Astrocyte (in vitro differentiated cells and primary cell): ENCODE results near the gene CD101. TPM values are rescaled to one million over a fixed set of nuclear protein-coding genes. Genes with fewer than 3 reads are reported as not detected.

ENCODE experiments used
- DNase-seq: peaks from one replicate; pipeline ENCODE4 v3.0.0-alpha.2; 2010; ENCODE audit warnings: low read depth
- FAIRE-seq: peaks from 2 replicates; lab custom pipeline; 2011; peaks lifted over from hg19 to GRCh38; lab: Jason Lieb, UNC
- H2AFZ ChIP-seq: 2 replicates; pipeline ENCODE4 v1.6.0; 2012; ENCODE audit warnings: low read depth, low read length, inconsistent platforms
- H3K27ac ChIP-seq: 2 replicates; pipeline ENCODE4 v1.5.1; 2011; ENCODE audit warnings: low read depth, low read length, inconsistent platforms
- H3K27me3 ChIP-seq: 2 replicates; pipeline ENCODE4 v1.6.0; 2011; ENCODE audit warnings: low read length, inconsistent platforms; ENCODE audit not compliant: insufficient read depth
- H3K36me3 ChIP-seq: 2 replicates; pipeline ENCODE4 v1.5.1; 2011; ENCODE audit warnings: low read length, inconsistent platforms; ENCODE audit not compliant: insufficient read depth
- H3K4me1 ChIP-seq: 2 replicates; pipeline ENCODE4 v1.5.1; 2011; ENCODE audit warnings: low read length, inconsistent platforms; ENCODE audit not compliant: insufficient read depth
- H3K4me2 ChIP-seq: 2 replicates; pipeline ENCODE4 v1.6.0; 2012; ENCODE audit warnings: low read length, inconsistent platforms
- H3K4me3 ChIP-seq: 2 replicates; pipeline ENCODE4 v1.5.1; 2011; ENCODE audit warnings: low read depth, mild to moderate bottlenecking, low read length, inconsistent platforms; ENCODE audit not compliant: insufficient read depth
- H3K79me2 ChIP-seq: 2 replicates; pipeline ENCODE4 v1.6.0; 2012; ENCODE audit warnings: mild to moderate bottlenecking, low read length, inconsistent platforms; ENCODE audit not compliant: insufficient read depth
- H3K9ac ChIP-seq: 2 replicates; pipeline ENCODE4 v1.6.0; 2012; ENCODE audit warnings: mild to moderate bottlenecking, low read length, inconsistent platforms
- H3K9me3 ChIP-seq: 2 replicates; pipeline ENCODE4 v1.5.1; 2012; ENCODE audit warnings: low read depth, mild to moderate bottlenecking, low read length, inconsistent platforms; ENCODE audit not compliant: insufficient read depth
- H4K20me1 ChIP-seq: 2 replicates; pipeline ENCODE4 v1.6.0; 2012; ENCODE audit warnings: low read length, inconsistent platforms; ENCODE audit not compliant: insufficient read depth
- H3K27ac Mint-ChIP-seq: one replicate; pipeline ENCODE4 v1.8.0; 2021; ENCODE audit warnings: mild to moderate bottlenecking, mixed read lengths; ENCODE audit not compliant: unreplicated experiment
- H3K27me3 Mint-ChIP-seq: one replicate; pipeline ENCODE4 v1.8.0; 2021; ENCODE audit warnings: low read depth, mixed read lengths; ENCODE audit not compliant: unreplicated experiment
- H3K36me3 Mint-ChIP-seq: one replicate; pipeline ENCODE4 v1.8.0; 2021; ENCODE audit warnings: low read depth, mixed read lengths; ENCODE audit not compliant: unreplicated experiment
- H3K4me1 Mint-ChIP-seq: one replicate; pipeline ENCODE4 v1.8.0; 2021; ENCODE audit warnings: low read depth, mixed read lengths; ENCODE audit not compliant: unreplicated experiment
- H3K4me3 Mint-ChIP-seq: one replicate; pipeline ENCODE4 v1.8.0; 2021; ENCODE audit warnings: mild to moderate bottlenecking, moderate library complexity, mixed read lengths; ENCODE audit not compliant: unreplicated experiment
- H3K9me3 Mint-ChIP-seq: one replicate; pipeline ENCODE4 v1.8.0; 2021; ENCODE audit warnings: mild to moderate bottlenecking, mixed read lengths; ENCODE audit not compliant: unreplicated experiment
- EZH2 ChIP-seq: IDR thresholded peaks from 2 replicates; pipeline ENCODE4 v1.6.1; 2012; ENCODE audit warnings: mild to moderate bottlenecking, low read length, inconsistent platforms; ENCODE audit not compliant: insufficient read depth
- total RNA-seq: library from RNA; stranded (reverse); gene quantifications from 2 replicates; pipeline ENCODE4 v1.2.1, GENCODE V29; 2021
- TF ChIP-seq, protein P1 (sequence below): IDR thresholded peaks from 2 replicates; pipeline ENCODE4 v1.5.1; 2011; ENCODE audit warnings: low read depth, mild to moderate bottlenecking, inconsistent platforms, low read length, moderate library complexity; ENCODE audit not compliant: insufficient read depth

CD101 gene
- total RNA-seq, 1 donor from 2014 or later = 1.6 TPM

DNA sequence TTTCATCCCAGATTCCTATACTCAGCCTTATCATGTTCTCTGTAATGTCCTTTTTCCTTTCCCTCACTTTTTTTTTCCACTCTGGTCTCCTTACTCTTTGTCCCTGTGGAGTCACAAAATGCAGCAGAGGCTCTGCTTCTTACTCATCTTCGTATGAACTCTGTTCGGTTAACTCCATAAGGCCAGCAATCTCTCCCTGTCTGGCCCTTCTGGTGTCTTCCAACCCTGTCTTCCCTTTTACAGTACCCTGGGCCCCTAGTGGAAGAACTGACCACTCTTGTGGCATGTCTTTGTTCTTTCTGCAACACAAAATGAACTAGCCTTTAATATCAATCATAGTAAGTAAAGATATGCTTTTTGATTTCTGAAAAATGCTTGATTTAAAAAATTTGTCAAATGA, 7.1 kb downstream of the CD101 start:
- H3K4me3 ChIP-seq = no peak overlapping the region
- DNase-seq (no peak), FAIRE-seq (no peak)
- no peak overlapping the region for H3K9ac ChIP-seq
- no peaks in the 10 kb centered on the region for H3K9me3 Mint-ChIP-seq
- H3K79me2 ChIP-seq = no peaks in the 10 kb centered on the region
- no peak overlapping the region for H2AFZ ChIP-seq
- H3K9me3 ChIP-seq = no peaks in the 10 kb centered on the region
- no peak for TF ChIP-seq EZH2
- TF ChIP-seq, protein P1, sequence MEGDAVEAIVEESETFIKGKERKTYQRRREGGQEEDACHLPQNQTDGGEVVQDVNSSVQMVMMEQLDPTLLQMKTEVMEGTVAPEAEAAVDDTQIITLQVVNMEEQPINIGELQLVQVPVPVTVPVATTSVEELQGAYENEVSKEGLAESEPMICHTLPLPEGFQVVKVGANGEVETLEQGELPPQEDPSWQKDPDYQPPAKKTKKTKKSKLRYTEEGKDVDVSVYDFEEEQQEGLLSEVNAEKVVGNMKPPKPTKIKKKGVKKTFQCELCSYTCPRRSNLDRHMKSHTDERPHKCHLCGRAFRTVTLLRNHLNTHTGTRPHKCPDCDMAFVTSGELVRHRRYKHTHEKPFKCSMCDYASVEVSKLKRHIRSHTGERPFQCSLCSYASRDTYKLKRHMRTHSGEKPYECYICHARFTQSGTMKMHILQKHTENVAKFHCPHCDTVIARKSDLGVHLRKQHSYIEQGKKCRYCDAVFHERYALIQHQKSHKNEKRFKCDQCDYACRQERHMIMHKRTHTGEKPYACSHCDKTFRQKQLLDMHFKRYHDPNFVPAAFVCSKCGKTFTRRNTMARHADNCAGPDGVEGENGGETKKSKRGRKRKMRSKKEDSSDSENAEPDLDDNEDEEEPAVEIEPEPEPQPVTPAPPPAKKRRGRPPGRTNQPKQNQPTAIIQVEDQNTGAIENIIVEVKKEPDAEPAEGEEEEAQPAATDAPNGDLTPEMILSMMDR = no peak
- H3K4me2 ChIP-seq = no peak overlapping the region
- peaks cover 3% of the 10 kb centered on the region for H3K4me1 ChIP-seq
- no peak overlapping the region for H3K4me3 Mint-ChIP-seq
- H3K27ac Mint-ChIP-seq = no peak overlapping the region
- H3K36me3 Mint-ChIP-seq = peaks cover 3% of the 10 kb centered on the region
- no peak overlapping the region for H3K27ac ChIP-seq
- H3K27me3 Mint-ChIP-seq = no peaks in the 10 kb centered on the region
- H3K36me3 ChIP-seq = no peaks in the 10 kb centered on the region
- no peaks in the 10 kb centered on the region for H3K27me3 ChIP-seq
- peaks cover 7% of the 10 kb centered on the region for H3K4me1 Mint-ChIP-seq
- H4K20me1 ChIP-seq = no peaks in the 10 kb centered on the region

DNA sequence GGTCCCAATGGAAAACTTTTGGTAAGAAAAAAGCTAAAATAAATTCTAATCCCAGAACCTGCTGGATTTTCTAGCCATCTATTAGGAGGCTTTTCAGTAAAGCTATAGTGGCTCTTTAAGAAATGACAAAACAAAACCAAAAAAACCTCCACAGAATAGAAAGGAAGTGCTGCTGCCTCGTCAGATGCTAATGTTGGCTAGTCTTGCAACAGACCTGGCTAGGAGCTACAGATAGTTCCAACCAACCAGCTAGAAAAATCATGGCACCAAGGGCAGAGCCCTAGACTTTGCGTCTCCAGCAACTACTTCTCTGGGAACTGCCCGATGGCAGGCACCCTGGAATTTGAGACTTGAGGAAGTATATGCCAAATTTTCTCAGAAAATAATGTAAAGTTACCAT, 7.6 kb downstream of the CD101 start:
- no peaks in the 10 kb centered on the region for H4K20me1 ChIP-seq
- H3K4me1 ChIP-seq = peaks cover 8% of the 10 kb centered on the region
- DNase-seq = no peak
- no peak overlapping the region for H3K27ac ChIP-seq
- H3K9me3 ChIP-seq = no peaks in the 10 kb centered on the region
- H3K4me2 ChIP-seq = no peak overlapping the region
- peaks cover 8% of the 10 kb centered on the region for H3K4me1 Mint-ChIP-seq
- H3K27me3 Mint-ChIP-seq = no peaks in the 10 kb centered on the region
- TF ChIP-seq, protein P1 = no peak
- no peak for TF ChIP-seq EZH2
- H2AFZ ChIP-seq = no peak overlapping the region
- no peak overlapping the region for H3K9ac ChIP-seq
- peaks cover 3% of the 10 kb centered on the region for H3K36me3 Mint-ChIP-seq
- H3K36me3 ChIP-seq = no peaks in the 10 kb centered on the region
- no peak overlapping the region for H3K4me3 ChIP-seq
- no peak overlapping the region for H3K27ac Mint-ChIP-seq
- H3K9me3 Mint-ChIP-seq = no peaks in the 10 kb centered on the region
- H3K79me2 ChIP-seq = no peaks in the 10 kb centered on the region
- FAIRE-seq = no peak
- no peaks in the 10 kb centered on the region for H3K27me3 ChIP-seq
- no peak overlapping the region for H3K4me3 Mint-ChIP-seq

DNA sequence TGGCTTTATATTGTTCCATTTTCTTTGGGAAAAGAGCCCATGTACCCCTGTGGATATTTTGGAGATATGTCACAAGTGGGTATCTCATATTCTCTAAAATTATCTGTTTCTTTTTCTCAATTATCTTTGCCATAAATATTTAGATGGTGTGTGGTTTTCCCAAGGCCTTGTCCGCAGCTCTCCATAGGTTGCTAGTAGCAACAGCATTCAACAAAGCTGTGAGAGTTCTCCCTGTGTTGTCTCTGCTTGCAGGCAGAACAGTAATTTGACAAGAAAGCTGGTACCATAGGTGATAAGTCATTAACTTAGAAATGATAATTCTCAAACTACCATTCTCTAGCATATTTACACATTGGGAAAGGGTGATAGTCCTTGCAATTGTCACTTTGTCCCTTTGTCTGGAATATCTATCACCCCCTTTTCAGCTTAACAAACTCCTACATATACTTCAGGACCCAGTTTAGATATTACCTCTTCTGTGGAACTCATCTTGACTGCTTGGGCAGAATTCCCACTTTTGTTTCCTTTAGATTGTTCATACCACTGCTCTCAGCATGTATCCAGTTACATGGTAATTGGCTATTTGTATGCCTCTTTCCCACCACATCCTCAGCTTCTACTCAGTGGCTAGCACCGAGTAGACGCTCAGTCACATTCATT, 8.9 kb downstream of the CD101 start:
- peaks cover 14% of the 10 kb centered on the region for H3K4me1 Mint-ChIP-seq
- Histone ChIP-seq H3K27me3 (no peaks in the 10 kb centered on the region), H3K79me2 (no peaks in the 10 kb centered on the region), H3K4me1 (peaks cover 10% of the 10 kb centered on the region), H3K36me3 (no peaks in the 10 kb centered on the region), H4K20me1 (no peaks in the 10 kb centered on the region), H3K27ac (no peak overlapping the region), H3K4me3 (no peak overlapping the region), H3K9ac (no peak overlapping the region), H3K4me2 (no peak overlapping the region), H3K9me3 (no peaks in the 10 kb centered on the region), H2AFZ (no peak overlapping the region)
- no peaks in the 10 kb centered on the region for H3K9me3 Mint-ChIP-seq
- H3K4me3 Mint-ChIP-seq = no peak overlapping the region
- TF ChIP-seq, protein P1 = no peak
- no peak for TF ChIP-seq EZH2
- peaks cover 3% of the 10 kb centered on the region for H3K36me3 Mint-ChIP-seq
- DNase-seq (no peak), FAIRE-seq (no peak)
- no peaks in the 10 kb centered on the region for H3K27me3 Mint-ChIP-seq
- no peak overlapping the region for H3K27ac Mint-ChIP-seq
